ENCODE results near the gene TMEM247.

Gene TMEM247

DNA sequence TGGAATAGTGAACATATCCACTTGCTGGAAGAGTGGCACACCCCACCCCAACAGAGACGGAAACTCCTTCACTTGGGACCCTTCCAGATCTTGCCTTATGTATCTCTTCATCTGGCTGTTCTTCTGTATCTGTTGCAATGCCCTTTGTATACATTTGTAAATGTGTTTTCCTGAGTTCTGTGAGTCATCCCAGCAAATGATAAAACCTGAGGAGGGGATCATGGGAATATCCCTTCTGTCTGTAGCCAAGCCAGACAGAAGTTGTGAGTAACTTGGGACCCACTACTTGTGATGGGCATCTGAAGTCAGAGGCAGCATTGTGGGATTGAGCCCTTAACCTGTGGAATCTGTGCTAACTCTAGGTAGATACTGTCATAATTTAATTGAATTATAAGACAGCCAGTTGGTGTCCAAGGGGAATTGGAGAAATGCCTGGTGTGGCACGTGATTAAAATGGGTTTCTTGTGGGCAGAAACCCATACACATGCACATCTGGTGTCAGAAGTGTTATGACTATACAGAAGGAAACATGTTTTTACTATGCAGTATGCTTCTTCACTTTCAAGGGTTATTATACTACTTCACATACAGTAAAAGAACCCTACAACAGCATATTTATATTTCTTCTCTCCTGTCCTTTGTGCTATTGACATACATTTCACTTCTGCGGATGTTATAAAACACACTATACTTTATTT lies 32.3 kb upstream of the TMEM247 start (continued):
- TF ChIP-seq, protein P1, sequence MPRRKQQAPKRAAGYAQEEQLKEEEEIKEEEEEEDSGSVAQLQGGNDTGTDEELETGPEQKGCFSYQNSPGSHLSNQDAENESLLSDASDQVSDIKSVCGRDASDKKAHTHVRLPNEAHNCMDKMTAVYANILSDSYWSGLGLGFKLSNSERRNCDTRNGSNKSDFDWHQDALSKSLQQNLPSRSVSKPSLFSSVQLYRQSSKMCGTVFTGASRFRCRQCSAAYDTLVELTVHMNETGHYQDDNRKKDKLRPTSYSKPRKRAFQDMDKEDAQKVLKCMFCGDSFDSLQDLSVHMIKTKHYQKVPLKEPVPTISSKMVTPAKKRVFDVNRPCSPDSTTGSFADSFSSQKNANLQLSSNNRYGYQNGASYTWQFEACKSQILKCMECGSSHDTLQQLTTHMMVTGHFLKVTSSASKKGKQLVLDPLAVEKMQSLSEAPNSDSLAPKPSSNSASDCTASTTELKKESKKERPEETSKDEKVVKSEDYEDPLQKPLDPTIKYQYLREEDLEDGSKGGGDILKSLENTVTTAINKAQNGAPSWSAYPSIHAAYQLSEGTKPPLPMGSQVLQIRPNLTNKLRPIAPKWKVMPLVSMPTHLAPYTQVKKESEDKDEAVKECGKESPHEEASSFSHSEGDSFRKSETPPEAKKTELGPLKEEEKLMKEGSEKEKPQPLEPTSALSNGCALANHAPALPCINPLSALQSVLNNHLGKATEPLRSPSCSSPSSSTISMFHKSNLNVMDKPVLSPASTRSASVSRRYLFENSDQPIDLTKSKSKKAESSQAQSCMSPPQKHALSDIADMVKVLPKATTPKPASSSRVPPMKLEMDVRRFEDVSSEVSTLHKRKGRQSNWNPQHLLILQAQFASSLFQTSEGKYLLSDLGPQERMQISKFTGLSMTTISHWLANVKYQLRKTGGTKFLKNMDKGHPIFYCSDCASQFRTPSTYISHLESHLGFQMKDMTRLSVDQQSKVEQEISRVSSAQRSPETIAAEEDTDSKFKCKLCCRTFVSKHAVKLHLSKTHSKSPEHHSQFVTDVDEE (CRISPR knock-in tag; IDR thresholded peaks at IDR 0.05): no peak
- TF ChIP-seq RARB (CRISPR knock-in tag; IDR thresholded peaks at IDR 0.05) (no peak), ZFP3 (CRISPR knock-in tag; IDR thresholded peaks at IDR 0.05) (no peak), TOX (CRISPR knock-in tag; IDR thresholded peaks at IDR 0.05; ENCODE audit: borderline replicate concordance) (no peak), ZFP30 (CRISPR knock-in tag; IDR thresholded peaks at IDR 0.05) (no peak)

DNA sequence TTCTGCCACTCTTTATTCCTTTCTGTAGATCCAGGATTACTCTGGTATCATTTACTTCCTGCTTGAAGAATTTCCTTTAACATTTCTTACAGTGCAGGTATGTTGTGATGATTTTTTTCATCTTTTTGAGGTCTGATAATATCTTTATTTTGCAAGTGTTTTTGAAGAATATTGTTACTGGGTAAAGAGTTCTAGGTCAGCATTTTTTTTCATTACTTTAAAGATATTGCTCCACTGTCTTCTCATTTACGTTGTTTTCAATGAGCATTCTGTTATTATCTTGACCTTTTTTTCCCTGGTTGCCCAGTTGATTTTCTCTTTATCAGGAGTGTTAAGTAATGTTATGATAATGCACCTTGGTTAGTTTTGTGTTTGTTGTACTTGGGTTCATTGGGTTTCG lies 31.7 kb upstream of the TMEM247 start:
- no peak for TF ChIP-seq ESRRG (CRISPR knock-in tag; IDR thresholded peaks at IDR 0.05)
- no peak for TF ChIP-seq RARB (CRISPR knock-in tag; IDR thresholded peaks at IDR 0.05)
- no peak for TF ChIP-seq SNAI2 (CRISPR knock-in tag; IDR thresholded peaks at IDR 0.05)
- TF ChIP-seq TOX (CRISPR knock-in tag; IDR thresholded peaks at IDR 0.05; ENCODE audit: borderline replicate concordance): no peak
- TF ChIP-seq, protein P2, sequence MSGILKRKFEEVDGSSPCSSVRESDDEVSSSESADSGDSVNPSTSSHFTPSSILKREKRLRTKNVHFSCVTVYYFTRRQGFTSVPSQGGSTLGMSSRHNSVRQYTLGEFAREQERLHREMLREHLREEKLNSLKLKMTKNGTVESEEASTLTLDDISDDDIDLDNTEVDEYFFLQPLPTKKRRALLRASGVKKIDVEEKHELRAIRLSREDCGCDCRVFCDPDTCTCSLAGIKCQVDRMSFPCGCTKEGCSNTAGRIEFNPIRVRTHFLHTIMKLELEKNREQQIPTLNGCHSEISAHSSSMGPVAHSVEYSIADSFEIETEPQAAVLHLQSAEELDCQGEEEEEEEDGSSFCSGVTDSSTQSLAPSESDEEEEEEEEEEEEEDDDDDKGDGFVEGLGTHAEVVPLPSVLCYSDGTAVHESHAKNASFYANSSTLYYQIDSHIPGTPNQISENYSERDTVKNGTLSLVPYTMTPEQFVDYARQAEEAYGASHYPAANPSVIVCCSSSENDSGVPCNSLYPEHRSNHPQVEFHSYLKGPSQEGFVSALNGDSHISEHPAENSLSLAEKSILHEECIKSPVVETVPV (CRISPR knock-in tag; IDR thresholded peaks at IDR 0.05): no peak
- TF ChIP-seq ARNTL (CRISPR knock-in tag; IDR thresholded peaks at IDR 0.05; ENCODE audit: borderline replicate concordance, low read depth): no peak
- TF ChIP-seq ZNF8 (CRISPR knock-in tag; IDR thresholded peaks at IDR 0.05): no peak
- TF ChIP-seq TCF4 (CRISPR knock-in tag; IDR thresholded peaks at IDR 0.05; ENCODE audit: borderline replicate concordance): no peak
- no peak for TF ChIP-seq ISL1 (CRISPR knock-in tag; IDR thresholded peaks at IDR 0.05)
- TF ChIP-seq GLIS3 (CRISPR knock-in tag; IDR thresholded peaks at IDR 0.05): no peak
- no peak for TF ChIP-seq ZNF565 (CRISPR knock-in tag; conservative IDR thresholded peaks at IDR 0.05; ENCODE audit: low read depth)
- TF ChIP-seq, protein P3, sequence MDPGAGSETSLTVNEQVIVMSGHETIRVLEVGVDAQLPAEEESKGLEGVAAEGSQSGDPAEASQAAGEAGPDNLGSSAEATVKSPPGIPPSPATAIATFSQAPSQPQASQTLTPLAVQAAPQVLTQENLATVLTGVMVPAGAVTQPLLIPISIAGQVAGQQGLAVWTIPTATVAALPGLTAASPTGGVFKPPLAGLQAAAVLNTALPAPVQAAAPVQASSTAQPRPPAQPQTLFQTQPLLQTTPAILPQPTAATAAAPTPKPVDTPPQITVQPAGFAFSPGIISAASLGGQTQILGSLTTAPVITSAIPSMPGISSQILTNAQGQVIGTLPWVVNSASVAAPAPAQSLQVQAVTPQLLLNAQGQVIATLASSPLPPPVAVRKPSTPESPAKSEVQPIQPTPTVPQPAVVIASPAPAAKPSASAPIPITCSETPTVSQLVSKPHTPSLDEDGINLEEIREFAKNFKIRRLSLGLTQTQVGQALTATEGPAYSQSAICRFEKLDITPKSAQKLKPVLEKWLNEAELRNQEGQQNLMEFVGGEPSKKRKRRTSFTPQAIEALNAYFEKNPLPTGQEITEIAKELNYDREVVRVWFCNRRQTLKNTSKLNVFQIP (CRISPR knock-in tag; IDR thresholded peaks at IDR 0.05; ENCODE audit: borderline replicate concordance, low read depth): no peak
- ATAC-seq: no peak

DNA sequence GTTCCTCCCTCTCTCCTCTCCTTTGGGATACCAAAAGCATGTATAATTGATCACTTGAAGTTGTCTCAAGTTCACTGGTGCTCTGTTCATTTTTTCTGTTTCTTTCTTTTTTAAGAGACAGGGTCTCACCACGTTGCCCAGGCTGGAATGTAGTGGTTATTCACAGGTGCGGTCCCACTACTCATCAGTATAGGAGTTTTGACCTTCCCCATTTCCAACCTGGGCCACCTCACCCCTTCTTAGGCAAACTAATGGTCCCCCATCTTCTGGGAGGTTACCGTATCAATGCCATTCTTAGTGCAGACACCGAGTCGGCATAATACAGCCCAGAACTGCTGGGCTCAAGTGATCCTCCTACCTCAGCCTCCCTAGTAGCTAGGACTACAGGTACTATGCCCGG lies 31.3 kb upstream of the TMEM247 start:
- ATAC-seq: no peak

More for the DNA sequence above, 31.3 kb upstream of the TMEM247 start:
- no peak for TF ChIP-seq ZNF8 (CRISPR knock-in tag; IDR thresholded peaks at IDR 0.05)
- TF ChIP-seq BACH2 (CRISPR knock-in tag; IDR thresholded peaks at IDR 0.05; ENCODE audit: borderline replicate concordance): no peak
- TF ChIP-seq, protein P3 (CRISPR knock-in tag; IDR thresholded peaks at IDR 0.05; ENCODE audit: borderline replicate concordance, low read depth): no peak
- no peak for TF ChIP-seq ZFP3 (CRISPR knock-in tag; IDR thresholded peaks at IDR 0.05)
- TF ChIP-seq, protein P1 (CRISPR knock-in tag; IDR thresholded peaks at IDR 0.05): no peak
